Stimulated activated memory B cell treated with anti-CD40 and anti-IgM and Interleukin-4, amounts not matched to agents 10 μg/mL and 1 μg/mL and 100 μg/mL, for 72 hours (primary cell): ENCODE measurements around the gene ANTXR2.

Experiments
- ATAC-seq: fragments of 150-1000 bp; cut with Tn5 transposase; 2 replicates; pipeline ENCODE4 v1.10.0; 2021
- H3K27ac Mint-ChIP-seq: one replicate; pipeline ENCODE4 v1.8.0; 2022; ENCODE audit warnings: mild to moderate bottlenecking, mixed read lengths
- H3K27me3 Mint-ChIP-seq: one replicate; pipeline ENCODE4 v1.8.0; 2022; ENCODE audit warnings: mixed read lengths
- H3K36me3 Mint-ChIP-seq: one replicate; pipeline ENCODE4 v1.8.0; 2022; ENCODE audit warnings: mixed read lengths
- H3K4me1 Mint-ChIP-seq: one replicate; pipeline ENCODE4 v1.8.0; 2022; ENCODE audit warnings: mixed read lengths
- H3K4me3 Mint-ChIP-seq: one replicate; pipeline ENCODE4 v1.8.0; 2022; ENCODE audit warnings: mild to moderate bottlenecking, moderate library complexity, mixed read lengths
- H3K9me3 Mint-ChIP-seq: one replicate; pipeline ENCODE4 v1.8.0; 2022; ENCODE audit warnings: mixed read lengths

Gene ANTXR2

GRCh38 chr4:79977131-79977840 is 95.7 kb downstream of the ANTXR2 start:
- Mint-ChIP-seq H3K27ac (no peak overlapping the region), H3K36me3 (peaks cover 65% of the 10 kb centered on the region), H3K9me3 (no peaks in the 10 kb centered on the region), H3K27me3 (no peaks in the 10 kb centered on the region), H3K4me1 (peaks cover 8% of the 10 kb centered on the region), H3K4me3 (no peak overlapping the region)
- ATAC-seq, result no peak

GRCh38 chr4:79964400-79965211 is 108.4 kb downstream of the ANTXR2 start:
- H3K4me1 Mint-ChIP-seq, result no peaks in the 10 kb centered on the region
- H3K27me3 Mint-ChIP-seq, result no peaks in the 10 kb centered on the region
- no peaks in the 10 kb centered on the region for H3K9me3 Mint-ChIP-seq
- no peak overlapping the region for H3K4me3 Mint-ChIP-seq
- no peak overlapping the region for H3K27ac Mint-ChIP-seq
- peaks cover 36% of the 10 kb centered on the region for H3K36me3 Mint-ChIP-seq
- no peak for ATAC-seq

DNA sequence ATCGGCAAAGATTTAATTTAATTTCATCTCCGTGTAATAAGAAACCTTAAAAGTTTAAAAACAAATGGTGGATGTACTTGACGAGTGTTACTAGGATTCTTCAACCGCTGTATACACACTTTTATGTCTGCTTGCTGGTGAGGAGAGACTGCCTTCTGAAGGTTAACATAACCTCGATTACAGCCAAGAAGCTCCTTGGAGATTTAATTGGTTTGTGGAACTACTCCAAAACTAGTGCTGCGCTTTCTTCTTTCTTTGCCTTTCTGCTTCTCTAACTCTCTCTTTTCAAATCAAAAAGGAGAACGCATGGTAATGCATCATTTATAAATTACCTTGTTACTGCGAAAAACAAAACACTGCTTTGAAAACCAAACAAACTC is 109.0 kb downstream of the ANTXR2 start:
- ATAC-seq, result no peak
- Mint-ChIP-seq H3K4me1 (no peaks in the 10 kb centered on the region), H3K27ac (no peak overlapping the region), H3K36me3 (peaks cover 39% of the 10 kb centered on the region), H3K4me3 (no peak overlapping the region), H3K27me3 (no peaks in the 10 kb centered on the region), H3K9me3 (no peaks in the 10 kb centered on the region)

DNA sequence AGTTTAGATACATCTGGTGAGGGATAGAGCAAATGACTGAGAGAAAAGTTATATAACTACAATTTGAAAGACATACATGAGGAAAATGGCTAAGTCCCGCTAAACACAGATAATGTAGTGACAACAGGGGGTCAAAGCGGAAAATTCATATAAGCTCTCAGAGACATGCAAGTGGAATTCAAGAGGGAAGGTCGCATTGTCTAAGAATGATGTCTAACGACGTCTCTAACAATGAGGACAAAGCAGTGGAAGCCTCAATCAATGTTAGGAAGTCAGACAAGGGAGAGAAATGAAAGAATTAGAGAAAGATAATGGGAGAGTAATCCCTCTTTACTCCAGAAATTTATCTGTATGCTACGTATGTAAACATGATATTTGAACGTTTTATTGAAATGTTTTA is 113.4 kb downstream of the ANTXR2 start:
- Mint-ChIP-seq H3K27me3 (no peaks in the 10 kb centered on the region), H3K36me3 (peaks cover 23% of the 10 kb centered on the region), H3K4me3 (no peak overlapping the region), H3K9me3 (no peaks in the 10 kb centered on the region), H3K4me1 (no peaks in the 10 kb centered on the region), H3K27ac (no peak overlapping the region)
- ATAC-seq, result no peak

- H3K4me3 Mint-ChIP-seq, result no peak overlapping the region
- no peak for ATAC-seq
- H3K27me3 Mint-ChIP-seq, result no peaks in the 10 kb centered on the region
- peaks cover 13% of the 10 kb centered on the region for H3K36me3 Mint-ChIP-seq
- no peak overlapping the region for H3K27ac Mint-ChIP-seq
- H3K4me1 Mint-ChIP-seq, result no peaks in the 10 kb centered on the region
- no peaks in the 10 kb centered on the region for H3K9me3 Mint-ChIP-seq
These were observed 114.4 kb downstream of the ANTXR2 start for GRCh38 chr4:79958466-79959264.

- Mint-ChIP-seq H3K36me3 (peaks cover 23% of the 10 kb centered on the region), H3K27me3 (no peaks in the 10 kb centered on the region), H3K27ac (no peak overlapping the region), H3K9me3 (no peaks in the 10 kb centered on the region), H3K4me3 (no peak overlapping the region), H3K4me1 (peaks cover 7% of the 10 kb centered on the region)
- no peak for ATAC-seq
These were observed 123.9 kb downstream of the ANTXR2 start for GRCh38 chr4:79949178-79949577.

- Mint-ChIP-seq H3K9me3 (no peaks in the 10 kb centered on the region), H3K4me1 (peaks cover 7% of the 10 kb centered on the region), H3K4me3 (no peak overlapping the region), H3K36me3 (peaks cover 23% of the 10 kb centered on the region), H3K27me3 (no peaks in the 10 kb centered on the region), H3K27ac (no peak overlapping the region)
- ATAC-seq, result no peak
These were observed 124.3 kb downstream of the ANTXR2 start for GRCh38 chr4:79948739-79949138.

DNA sequence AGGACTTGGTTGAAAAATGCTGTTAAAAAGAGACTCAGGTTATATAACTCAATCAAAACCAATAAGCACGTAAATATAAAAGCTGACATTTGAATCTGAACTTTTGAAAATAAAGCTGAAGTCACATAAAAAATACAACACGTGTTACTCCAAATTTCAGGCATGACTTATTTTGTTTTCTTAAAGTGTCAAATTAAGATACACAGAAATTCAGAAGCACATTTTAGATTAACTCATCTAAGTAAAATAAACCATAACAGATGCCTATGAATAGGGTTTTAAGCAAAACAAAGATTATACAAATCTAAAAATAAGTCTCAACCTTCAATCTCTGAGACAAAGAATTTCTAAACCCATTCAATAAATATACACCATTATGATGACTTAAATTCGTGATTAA is 124.8 kb downstream of the ANTXR2 start:
- Mint-ChIP-seq H3K4me1 (peaks cover 7% of the 10 kb centered on the region), H3K27ac (no peak overlapping the region), H3K4me3 (no peak overlapping the region), H3K36me3 (peaks cover 23% of the 10 kb centered on the region), H3K9me3 (no peaks in the 10 kb centered on the region), H3K27me3 (no peaks in the 10 kb centered on the region)
- ATAC-seq, result no peak

DNA sequence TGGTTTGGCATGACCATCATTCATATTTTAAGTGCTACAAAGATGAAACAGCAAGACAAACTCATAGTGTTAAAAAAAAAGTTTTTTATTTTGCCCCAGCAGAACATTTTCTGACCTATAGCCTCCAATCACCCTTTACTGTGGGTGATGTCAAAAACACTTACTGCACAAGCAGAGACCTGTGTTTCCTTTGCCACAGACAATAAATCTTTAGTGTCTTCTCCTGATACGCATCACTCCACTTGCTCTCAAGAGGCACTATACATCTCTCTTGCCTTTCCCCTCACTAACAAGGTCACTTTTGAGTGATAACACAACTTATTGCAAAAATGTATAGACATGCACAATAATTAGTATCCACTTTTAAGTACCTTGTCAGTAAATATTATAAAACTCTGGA is 125.6 kb downstream of the ANTXR2 start:
- no peaks in the 10 kb centered on the region for H3K9me3 Mint-ChIP-seq
- H3K4me3 Mint-ChIP-seq, result no peak overlapping the region
- peaks cover 7% of the 10 kb centered on the region for H3K4me1 Mint-ChIP-seq
- H3K27ac Mint-ChIP-seq, result no peak overlapping the region
- no peaks in the 10 kb centered on the region for H3K27me3 Mint-ChIP-seq
- ATAC-seq, result no peak
- peaks cover 23% of the 10 kb centered on the region for H3K36me3 Mint-ChIP-seq

DNA sequence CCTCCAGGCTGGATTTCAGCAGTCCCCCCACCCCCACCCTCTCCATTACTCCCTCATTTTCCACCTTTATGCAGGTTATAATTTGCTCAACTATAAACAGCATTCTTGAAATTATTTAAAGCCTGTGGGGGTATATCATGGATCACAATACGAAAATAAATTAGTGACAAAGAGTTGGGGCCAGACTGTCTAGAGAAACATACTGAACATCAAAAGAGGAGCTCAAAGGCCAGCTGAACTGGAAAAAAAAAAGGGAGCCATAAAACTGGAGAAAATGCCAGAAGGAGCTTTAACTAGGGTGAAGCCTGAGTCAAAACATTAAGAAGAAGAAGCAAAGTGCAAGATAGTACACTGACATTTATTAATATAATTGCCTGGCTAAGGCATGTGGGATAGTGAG is 137.8 kb downstream of the ANTXR2 start:
- Mint-ChIP-seq H3K36me3 (peaks cover 11% of the 10 kb centered on the region), H3K27me3 (no peaks in the 10 kb centered on the region), H3K4me3 (no peak overlapping the region), H3K4me1 (no peaks in the 10 kb centered on the region), H3K9me3 (no peaks in the 10 kb centered on the region), H3K27ac (no peak overlapping the region)
- no peak for ATAC-seq

DNA sequence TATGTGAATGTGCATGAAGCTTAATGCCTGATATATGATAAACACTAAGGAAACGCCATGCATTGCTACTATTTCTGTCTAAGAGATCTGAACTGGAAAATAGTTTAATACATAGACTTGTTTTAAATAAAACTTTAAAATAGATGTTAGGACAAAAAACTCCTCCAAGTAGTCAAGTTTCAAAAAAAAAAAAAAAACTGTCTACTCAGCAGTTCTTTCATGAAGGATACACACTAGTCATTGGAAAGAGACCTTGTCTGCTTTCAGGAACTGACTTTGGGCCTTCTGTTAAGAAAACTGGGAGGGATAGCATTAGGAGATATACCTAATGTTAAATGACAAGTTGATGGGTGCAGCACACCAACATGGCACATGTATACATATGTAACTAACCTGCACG is 138.4 kb downstream of the ANTXR2 start:
- ATAC-seq, result no peak
- H3K4me1 Mint-ChIP-seq, result no peaks in the 10 kb centered on the region
- H3K4me3 Mint-ChIP-seq, result no peak overlapping the region
- no peak overlapping the region for H3K27ac Mint-ChIP-seq
- H3K9me3 Mint-ChIP-seq, result no peaks in the 10 kb centered on the region
- no peaks in the 10 kb centered on the region for H3K27me3 Mint-ChIP-seq
- H3K36me3 Mint-ChIP-seq, result peaks cover 11% of the 10 kb centered on the region

- Mint-ChIP-seq H3K9me3 (no peaks in the 10 kb centered on the region), H3K4me3 (no peak overlapping the region), H3K36me3 (peaks cover 14% of the 10 kb centered on the region), H3K4me1 (no peaks in the 10 kb centered on the region), H3K27ac (no peak overlapping the region), H3K27me3 (no peaks in the 10 kb centered on the region)
- no peak for ATAC-seq
These were observed 145.1 kb downstream of the ANTXR2 start for GRCh38 chr4:79927931-79928330.

GRCh38 chr4:79923281-79923680 is 149.7 kb downstream of the ANTXR2 start:
- Mint-ChIP-seq H3K36me3 (peaks cover 14% of the 10 kb centered on the region), H3K4me3 (no peak overlapping the region), H3K4me1 (peaks cover 9% of the 10 kb centered on the region), H3K27me3 (no peaks in the 10 kb centered on the region), H3K27ac (no peak overlapping the region), H3K9me3 (no peaks in the 10 kb centered on the region)
- ATAC-seq, result no peak

DNA sequence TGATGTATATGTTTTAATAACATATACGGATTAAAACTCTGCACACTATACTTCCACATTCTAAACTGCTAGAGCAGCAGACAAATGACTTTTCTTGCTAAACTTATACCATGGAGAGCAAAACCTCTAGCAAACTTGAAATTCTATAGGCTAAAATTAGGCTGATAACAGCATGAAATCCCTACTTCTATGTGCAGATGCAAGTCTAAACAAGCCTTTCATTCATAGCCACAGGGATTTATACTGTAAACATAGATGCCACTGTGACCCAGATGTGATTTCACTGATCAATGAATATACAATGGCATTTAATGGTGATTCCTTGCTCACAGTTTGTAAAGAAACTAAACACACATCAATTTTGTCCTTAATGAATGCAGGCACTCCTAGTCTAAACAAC is 151.0 kb downstream of the ANTXR2 start:
- Mint-ChIP-seq H3K27me3 (no peaks in the 10 kb centered on the region), H3K27ac (no peak overlapping the region), H3K36me3 (peaks cover 12% of the 10 kb centered on the region), H3K4me1 (peaks cover 20% of the 10 kb centered on the region), H3K4me3 (no peak overlapping the region), H3K9me3 (no peaks in the 10 kb centered on the region)
- ATAC-seq, result no peak

GRCh38 chr4:79920163-79920853 is 152.7 kb downstream of the ANTXR2 start:
- H3K36me3 Mint-ChIP-seq, result peaks cover 12% of the 10 kb centered on the region
- H3K9me3 Mint-ChIP-seq, result no peaks in the 10 kb centered on the region
- H3K4me3 Mint-ChIP-seq, result no peak overlapping the region
- no peak for ATAC-seq
- no peak overlapping the region for H3K27ac Mint-ChIP-seq
- peaks cover 20% of the 10 kb centered on the region for H3K4me1 Mint-ChIP-seq
- no peaks in the 10 kb centered on the region for H3K27me3 Mint-ChIP-seq
